ENCODE data around the gene CEP20. TPM values are rescaled to one million over a fixed set of nuclear protein-coding genes. Genes with fewer than 3 reads are reported as not detected.

The CEP20 gene
- total and polyA plus RNA-seq, 10 of the 15 experiments (the other 5 are each of a cell fraction or from before 2014, with no cell fraction given): 33.4 to 57.8 (median 52.6) TPM

DNA sequence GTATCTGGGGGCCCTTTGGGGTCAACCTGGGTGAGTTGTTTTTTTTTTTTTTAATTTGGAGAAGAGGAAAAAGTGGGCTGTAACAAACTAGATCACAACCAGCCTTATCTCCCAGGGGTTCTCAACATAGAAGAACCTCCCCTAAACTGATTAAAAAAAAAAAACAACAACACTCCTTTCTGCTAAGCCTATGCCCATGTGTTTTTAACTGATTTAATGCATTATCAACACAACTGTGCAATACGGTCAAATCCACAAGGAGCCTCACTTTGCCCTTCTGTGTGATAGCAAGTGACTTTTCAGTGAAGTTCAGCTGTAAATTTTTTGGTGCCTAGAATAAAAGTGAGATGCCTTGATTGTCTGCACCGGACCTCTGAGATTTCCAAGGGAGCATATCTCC is 32.2 kb downstream of the CEP20 start:
- DNase-seq (ENCODE audit: low read depth, low spot score) (no peak), FAIRE-seq (no peak), ATAC-seq (no peak)
- Histone ChIP-seq H4K20me1 (ENCODE audit: control insufficient read depth, insufficient read depth) (no peaks in the 10 kb centered on the region), H3K79me2 (ENCODE audit: control insufficient read depth, insufficient read depth, low read length) (no peaks in the 10 kb centered on the region), H3K36me3 (ENCODE audit: control insufficient read depth in 2 of 2, insufficient read depth in 2 of 2, low read length in 1 of 2) (no peaks in the 10 kb centered on the region), H3K27me3 (replicated peaks in 1 of 2; ENCODE audit: control insufficient read depth in 2 of 2, insufficient read depth in 2 of 2, low read length in 1 of 2) (peaks cover 9 to 10% of the 10 kb centered on the region in 2 experiments), H3K9me3 (replicated peaks; ENCODE audit: control insufficient read depth, insufficient read depth, low read length) (no peaks in the 10 kb centered on the region), H3K27ac (ENCODE audit: control insufficient read depth, insufficient read depth) (no peak overlapping the region), H2AFZ (ENCODE audit: control insufficient read depth, low read depth, low read length) (no peak overlapping the region), H3K4me1 (ENCODE audit: control insufficient read depth, insufficient read depth, low read length) (peaks cover 18% of the 10 kb centered on the region; the same call in 1 of the 2 replicates), H3K4me2 (ENCODE audit: control insufficient read depth, insufficient read depth) (peak overlapping the region; percentile 36), H3K9ac (ENCODE audit: control insufficient read depth, insufficient read depth, low read length) (no peak overlapping the region), H3K4me3 (peak overlapping the region; percentile 25; the same call in 1 of the 2 replicates)
- ChIA-PET CTCF (no interaction called here), RAD21 (ENCODE audit: unreplicated experiment) (no interaction called here), SMC1A (ENCODE audit: uncharacterized antibody, unreplicated experiment) (interaction anchor here (0.8 kb wide), 1 partner anchor 12 kb away, joined by 3 read pairs; no protein-coding TSS in a partner anchor), POLR2A (no interaction called here)
- 29% methylated on average over 2 of the region's 2 CpGs for WGBS (ENCODE audit: insufficient coverage, insufficient replicate concordance, low lambda C conversion rate, missing lambda C conversion rate)
- in situ Hi-C loops (cut with MboI): no loop called here
- TF ChIP-seq, protein P1, sequence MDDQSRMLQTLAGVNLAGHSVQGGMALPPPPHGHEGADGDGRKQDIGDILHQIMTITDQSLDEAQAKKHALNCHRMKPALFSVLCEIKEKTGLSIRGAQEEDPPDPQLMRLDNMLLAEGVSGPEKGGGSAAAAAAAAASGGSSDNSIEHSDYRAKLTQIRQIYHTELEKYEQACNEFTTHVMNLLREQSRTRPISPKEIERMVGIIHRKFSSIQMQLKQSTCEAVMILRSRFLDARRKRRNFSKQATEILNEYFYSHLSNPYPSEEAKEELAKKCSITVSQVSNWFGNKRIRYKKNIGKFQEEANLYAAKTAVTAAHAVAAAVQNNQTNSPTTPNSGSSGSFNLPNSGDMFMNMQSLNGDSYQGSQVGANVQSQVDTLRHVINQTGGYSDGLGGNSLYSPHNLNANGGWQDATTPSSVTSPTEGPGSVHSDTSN (IDR thresholded peaks at IDR 0.05; ENCODE audit: insufficient replicate concordance, low read depth, low read length): no peak
- no peak for TF ChIP-seq RELA (IDR thresholded peaks at IDR 0.05; ENCODE audit: borderline replicate concordance, partially characterized antibody)
- no peak for TF ChIP-seq MEF2A (IDR thresholded peaks at IDR 0.05; ENCODE audit: insufficient read depth, low read depth, low read length)
- TF ChIP-seq CBX5 (IDR thresholded peaks at IDR 0.05; ENCODE audit: low read depth): no peak
- no peak for TF ChIP-seq STAT3 (IDR thresholded peaks at IDR 0.05; ENCODE audit: low read depth, low read length)
- TF ChIP-seq WRNIP1 (IDR thresholded peaks at IDR 0.05; ENCODE audit: borderline replicate concordance, low read depth, low read length): no peak
- no peak for TF ChIP-seq ZBED1 (IDR thresholded peaks at IDR 0.05; ENCODE audit: borderline replicate concordance)
- no peak for TF ChIP-seq SMARCA5 (IDR thresholded peaks at IDR 0.05)
- no peak for TF ChIP-seq ATF7 (IDR thresholded peaks at IDR 0.05; ENCODE audit: low read depth)
- intact Hi-C loops (cut with micrococcal nuclease; ENCODE audit: unreplicated experiment): no loop called here
- BruUV-seq (replicated peaks): no TSS peak
